Head of caudate nucleus (tissue), 42 donors: ENCODE measurements around the gene ATG10.
"Not testable (repeated sequence)": the region's sequence is repeated elsewhere in the genome, so short reads cannot be mapped to it uniquely, and the experiment has no call there.

Source experiments
- DNase-seq, 42 donors: peaks; one replicate each; pipeline versions ENCODE4 v3.0.0 to v3.0.0-alpha.2; 2020 to 2021; ENCODE audit warnings: mixed read lengths in 7 of 42
- intact Hi-C: fragments of 100-400 bp; cut with DNase I; formaldehyde crosslinking; loops from one replicate; pipeline ENCODE4 v1.15.0; 2022

The ATG10 gene

GRCh38 chr5:82042894-82043293, 71.1 kb downstream of the ATG10 start:
- DNase-seq, intact Hi-C loops: not testable (repeated sequence)

- no peak for DNase-seq
Measured at GRCh38 chr5:82044010-82044409, 72.2 kb downstream of the ATG10 start.

GRCh38 chr5:82045554-82046275, 73.9 kb downstream of the ATG10 start:
- DNase-seq, result peak in 1 of 42 donors; percentile 27
- intact Hi-C loops, result no loop called here

More at GRCh38 chr5:82044010-82044409, 72.2 kb downstream of the ATG10 start:
- intact Hi-C loops, result no loop called here

GRCh38 chr5:82046276-82046647, 74.4 kb downstream of the ATG10 start:
- no peak for DNase-seq
- intact Hi-C loops, result no loop called here

GRCh38 chr5:82050955-82051354, 79.1 kb downstream of the ATG10 start:
- no peak for DNase-seq

GRCh38 chr5:82054004-82054710, 82.3 kb downstream of the ATG10 start:
- no peak for DNase-seq
- intact Hi-C loops, result no loop called here

More at GRCh38 chr5:82050955-82051354, 79.1 kb downstream of the ATG10 start:
- intact Hi-C loops, result no loop called here

- no peak for DNase-seq
- intact Hi-C loops, result no loop called here
Measured at GRCh38 chr5:82057051-82057450, 85.2 kb downstream of the ATG10 start.

GRCh38 chr5:82058710-82059109, 86.9 kb downstream of the ATG10 start:
- intact Hi-C loops, result no loop called here
- DNase-seq, result no peak

GRCh38 chr5:82066791-82067190, 95.0 kb downstream of the ATG10 start:
- intact Hi-C loops, result no loop called here
- DNase-seq, result no peak

- DNase-seq, intact Hi-C loops: not testable (repeated sequence)
Measured at GRCh38 chr5:82068042-82068441, 96.2 kb downstream of the ATG10 start.

GRCh38 chr5:82068723-82069122, 96.9 kb downstream of the ATG10 start:
- DNase-seq, result no peak

GRCh38 chr5:82072138-82072537, 100.3 kb downstream of the ATG10 start:
- DNase-seq, result no peak
- intact Hi-C loops, result no loop called here

More at GRCh38 chr5:82068723-82069122, 96.9 kb downstream of the ATG10 start:
- intact Hi-C loops, result no loop called here

GRCh38 chr5:82073179-82073578, 101.4 kb downstream of the ATG10 start:
- intact Hi-C loops, result no loop called here
- no peak for DNase-seq

GRCh38 chr5:82074950-82075349, 103.1 kb downstream of the ATG10 start:
- DNase-seq, result no peak
- intact Hi-C loops, result no loop called here

- intact Hi-C loops, result no loop called here
- DNase-seq, result no peak
Measured at GRCh38 chr5:82077496-82077895, 105.7 kb downstream of the ATG10 start.

GRCh38 chr5:82091617-82092016, 119.8 kb downstream of the ATG10 start:
- intact Hi-C loops, result no loop called here
- DNase-seq, result no peak

- DNase-seq, result peak in 2 of 42 donors; percentile 15 to 30
- intact Hi-C loops, result no loop called here
Measured at GRCh38 chr5:82095536-82095935, 123.7 kb downstream of the ATG10 start.

- DNase-seq, result no peak
- intact Hi-C loops, result no loop called here
Measured at GRCh38 chr5:82096249-82096648, 124.4 kb downstream of the ATG10 start.

- DNase-seq, result no peak
Measured at GRCh38 chr5:82100303-82101077, 128.7 kb downstream of the ATG10 start.

GRCh38 chr5:82104872-82105271, 133.0 kb downstream of the ATG10 start:
- intact Hi-C loops, result loop anchor here (10.0 kb wide), 2 partner anchors 60 to 130 kb away; partner anchors contain the start of gene ATG10
- no peak for DNase-seq

More at GRCh38 chr5:82100303-82101077, 128.7 kb downstream of the ATG10 start:
- intact Hi-C loops, result loop anchor here (10.0 kb wide), 2 partner anchors 64 to 126 kb away; partner anchors contain the start of gene ATG10
